GM23338 (cell line): ENCODE measurements around the gene CMTM5. TPM values are rescaled to one million over a fixed set of nuclear protein-coding genes. Genes with fewer than 3 reads are reported as not detected.
A peak's percentile ranks its signal among the peaks of the same experiment; 100 is the strongest.

Source experiments
- ATAC-seq: fragments of 200-7000 bp; cut with Tn5 transposase; 3 replicates; pipeline ENCODE4 v1.9.1; 2020
- DNase-seq: peaks from one replicate; pipeline ENCODE4 v3.0.0-alpha.2; 2015; ENCODE audit warnings: low spot score
- H2AFZ ChIP-seq: fragments of 200-600 bp; sonication (generic); 2 replicates; pipeline ENCODE4 v1.8.0; 2016; ENCODE audit warnings: antibody characterized with exemption, mild to moderate bottlenecking, moderate library complexity
- H3F3A ChIP-seq: fragments of 200-600 bp; sonication (generic); replicated peaks from 2 replicates; pipeline ENCODE4 v1.8.0; 2017; ENCODE audit warnings: antibody characterized with exemption, mixed run types, low read depth
- H3K27ac ChIP-seq: fragments of 200-600 bp; sonication (generic); 2 replicates; pipeline ENCODE4 v1.6.1; 2016; ENCODE audit warnings: low read depth
- H3K27me3 ChIP-seq: fragments of 200-600 bp; sonication (generic); 2 replicates; pipeline ENCODE4 v1.8.0; 2016; ENCODE audit warnings: mild to moderate bottlenecking, mixed run types, moderate library complexity; ENCODE audit not compliant: insufficient read depth
- H3K36me3 ChIP-seq: fragments of 200-600 bp; sonication (generic); 2 replicates; pipeline ENCODE4 v1.8.0; 2016; ENCODE audit warnings: mild to moderate bottlenecking; ENCODE audit not compliant: insufficient read depth
- H3K4me1 ChIP-seq: fragments of 200-600 bp; sonication (generic); 2 replicates; pipeline ENCODE4 v1.8.0; 2016; ENCODE audit warnings: mild to moderate bottlenecking, moderate library complexity; ENCODE audit not compliant: insufficient read depth
- H3K4me2 ChIP-seq: fragments of 200-600 bp; sonication (generic); 2 replicates; pipeline ENCODE4 v1.7.1; 2017; ENCODE audit warnings: mixed run types
- H3K4me3 ChIP-seq: fragments of 200-600 bp; sonication (generic); 2 replicates; pipeline ENCODE4 v1.6.1; 2016; ENCODE audit warnings: mixed run types
- H3K79me2 ChIP-seq: fragments of 200-600 bp; sonication (generic); replicated peaks from 2 replicates; pipeline ENCODE4 v1.8.0; 2017; ENCODE audit warnings: mild to moderate bottlenecking; ENCODE audit not compliant: insufficient read depth
- H3K9me2 ChIP-seq: fragments of 200-600 bp; sonication (generic); 2 replicates; pipeline ENCODE4 v1.8.0; 2017; ENCODE audit not compliant: insufficient read depth
- H4K20me1 ChIP-seq: fragments of 200-600 bp; sonication (generic); replicated peaks from 2 replicates; pipeline ENCODE4 v1.8.0; 2017; ENCODE audit warnings: mild to moderate bottlenecking; ENCODE audit not compliant: insufficient read depth
- H3K27ac Mint-ChIP-seq: 2 replicates; pipeline ENCODE4 v1.8.0; 2020; ENCODE audit warnings: inconsistent platforms, mild to moderate bottlenecking, moderate library complexity, mixed read lengths
- H3K27me3 Mint-ChIP-seq: 3 replicates; pipeline ENCODE4 v1.8.0; 2022; ENCODE audit warnings: low read depth, mild to moderate bottlenecking, moderate library complexity, mixed read lengths, inconsistent platforms; ENCODE audit not compliant: insufficient read depth, poor library complexity
- H3K36me3 Mint-ChIP-seq: 3 replicates; pipeline ENCODE4 v1.8.0; 2021; ENCODE audit warnings: low read depth, mild to moderate bottlenecking, inconsistent platforms, moderate library complexity, mixed read lengths
- H3K4me1 Mint-ChIP-seq: 3 replicates; pipeline ENCODE4 v1.8.0; 2020; ENCODE audit warnings: mild to moderate bottlenecking, inconsistent platforms, mixed read lengths
- H3K4me3 Mint-ChIP-seq: 3 replicates; pipeline ENCODE4 v1.8.0; 2021; ENCODE audit warnings: moderate library complexity, mild to moderate bottlenecking, inconsistent platforms, mixed read lengths
- H3K9me3 Mint-ChIP-seq: 3 replicates; pipeline ENCODE4 v1.8.0; 2020; ENCODE audit warnings: moderate library complexity, mild to moderate bottlenecking, inconsistent platforms, mixed read lengths
- EZH2 ChIP-seq: fragments of 200-600 bp; sonication (generic); IDR thresholded peaks from one replicate; pipeline ENCODE4 v1.8.0; 2017; ENCODE audit warnings: antibody characterized with exemption, mild to moderate bottlenecking, low read depth; ENCODE audit not compliant: unreplicated experiment
- EZH2phosphoT487 ChIP-seq: fragments of 200-600 bp; sonication (generic); IDR thresholded peaks from one replicate; pipeline ENCODE4 v1.8.1; 2018; ENCODE audit warnings: antibody characterized with exemption; ENCODE audit not compliant: unreplicated experiment
- JUNB ChIP-seq: IDR thresholded peaks from one replicate; pipeline ENCODE4 v1.6.1; 2016; ENCODE audit warnings: antibody characterized with exemption; ENCODE audit not compliant: unreplicated experiment
- NANOG ChIP-seq: IDR thresholded peaks from 2 replicates; pipeline ENCODE4 v1.6.1; 2016; ENCODE audit warnings: antibody characterized with exemption, borderline replicate concordance
- POLR2AphosphoS5 ChIP-seq: IDR thresholded peaks from 2 replicates; pipeline ENCODE4 v1.6.1; 2016; ENCODE audit warnings: antibody characterized with exemption, low read depth
- REST ChIP-seq: IDR thresholded peaks from one replicate; pipeline ENCODE4 v1.6.1; 2018; ENCODE audit warnings: antibody characterized with exemption; ENCODE audit not compliant: unreplicated experiment
- STAT1 ChIP-seq: IDR thresholded peaks from one replicate; pipeline ENCODE4 v1.6.1; 2016; ENCODE audit warnings: antibody characterized with exemption; ENCODE audit not compliant: unreplicated experiment
- ZNF114 ChIP-seq: fragments of 250-450 bp; sonication (Bioruptor Pico); IDR thresholded peaks from 2 replicates; pipeline ENCODE4 v1.5.0; 2020; ENCODE audit warnings: mild to moderate bottlenecking, moderate library complexity
- ZNF331 ChIP-seq: fragments of 250-450 bp; sonication (Bioruptor Pico); IDR thresholded peaks from 2 replicates; pipeline ENCODE4 v1.5.0; 2020; ENCODE audit warnings: low read depth, mild to moderate bottlenecking, moderate library complexity
- polyA plus RNA-seq: library from polyadenylated mRNA; unstranded; fragments of >200 nt; fragmentation: Nextera tagmentation; extraction: Ambion mirVana; gene quantifications from 2 replicates; pipeline ENCODE4 v1.2.1, GENCODE V29; 2016
- total RNA-seq: library from RNA; depleted of rRNA; stranded (reverse); fragments of >200 nt; shearing (Covaris generic); gene quantifications from 2 replicates; pipeline ENCODE4 v1.2.3, GENCODE V29; 2014
- TF ChIP-seq, protein P1 (sequence below), 2 experiments: fragments of 200-600 bp in 1 of 2; sonication (generic) in 1 of 2; conservative IDR thresholded peaks; 2 replicates each; pipeline versions ENCODE4 v1.5.1 to v1.6.1; 2016 to 2017; ENCODE audit warnings: antibody characterized with exemption in 2 of 2, low read depth in 2 of 2, mild to moderate bottlenecking in 2 of 2, moderate library complexity in 1 of 2
- TF ChIP-seq, protein P2 (sequence below): IDR thresholded peaks from 2 replicates; pipeline ENCODE4 v1.6.1; 2016; ENCODE audit warnings: antibody characterized with exemption

CMTM5 gene
- total and polyA plus RNA-seq, 2 experiments from 2014 or later: 0.24 TPM; not detected in 1

- TF ChIP-seq, protein P1, sequence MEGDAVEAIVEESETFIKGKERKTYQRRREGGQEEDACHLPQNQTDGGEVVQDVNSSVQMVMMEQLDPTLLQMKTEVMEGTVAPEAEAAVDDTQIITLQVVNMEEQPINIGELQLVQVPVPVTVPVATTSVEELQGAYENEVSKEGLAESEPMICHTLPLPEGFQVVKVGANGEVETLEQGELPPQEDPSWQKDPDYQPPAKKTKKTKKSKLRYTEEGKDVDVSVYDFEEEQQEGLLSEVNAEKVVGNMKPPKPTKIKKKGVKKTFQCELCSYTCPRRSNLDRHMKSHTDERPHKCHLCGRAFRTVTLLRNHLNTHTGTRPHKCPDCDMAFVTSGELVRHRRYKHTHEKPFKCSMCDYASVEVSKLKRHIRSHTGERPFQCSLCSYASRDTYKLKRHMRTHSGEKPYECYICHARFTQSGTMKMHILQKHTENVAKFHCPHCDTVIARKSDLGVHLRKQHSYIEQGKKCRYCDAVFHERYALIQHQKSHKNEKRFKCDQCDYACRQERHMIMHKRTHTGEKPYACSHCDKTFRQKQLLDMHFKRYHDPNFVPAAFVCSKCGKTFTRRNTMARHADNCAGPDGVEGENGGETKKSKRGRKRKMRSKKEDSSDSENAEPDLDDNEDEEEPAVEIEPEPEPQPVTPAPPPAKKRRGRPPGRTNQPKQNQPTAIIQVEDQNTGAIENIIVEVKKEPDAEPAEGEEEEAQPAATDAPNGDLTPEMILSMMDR (conservative IDR thresholded peaks at IDR 0.05; ENCODE audit: low read depth in 2 of 2): no peak
- TF ChIP-seq EZH2 (no peak), ZNF331 (CRISPR knock-in tag) (no peak), EZH2phosphoT487 (no peak), STAT1 (no peak), ZNF114 (CRISPR knock-in tag) (no peak), REST (no peak), POLR2AphosphoS5 (no peak), JUNB (no peak), NANOG (no peak)
- TF ChIP-seq, protein P2, sequence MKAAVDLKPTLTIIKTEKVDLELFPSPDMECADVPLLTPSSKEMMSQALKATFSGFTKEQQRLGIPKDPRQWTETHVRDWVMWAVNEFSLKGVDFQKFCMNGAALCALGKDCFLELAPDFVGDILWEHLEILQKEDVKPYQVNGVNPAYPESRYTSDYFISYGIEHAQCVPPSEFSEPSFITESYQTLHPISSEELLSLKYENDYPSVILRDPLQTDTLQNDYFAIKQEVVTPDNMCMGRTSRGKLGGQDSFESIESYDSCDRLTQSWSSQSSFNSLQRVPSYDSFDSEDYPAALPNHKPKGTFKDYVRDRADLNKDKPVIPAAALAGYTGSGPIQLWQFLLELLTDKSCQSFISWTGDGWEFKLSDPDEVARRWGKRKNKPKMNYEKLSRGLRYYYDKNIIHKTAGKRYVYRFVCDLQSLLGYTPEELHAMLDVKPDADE: no peak
Observed at GRCh38 chr14:23359722-23360447, 17.0 kb upstream of the CMTM5 start (continued).

DNA sequence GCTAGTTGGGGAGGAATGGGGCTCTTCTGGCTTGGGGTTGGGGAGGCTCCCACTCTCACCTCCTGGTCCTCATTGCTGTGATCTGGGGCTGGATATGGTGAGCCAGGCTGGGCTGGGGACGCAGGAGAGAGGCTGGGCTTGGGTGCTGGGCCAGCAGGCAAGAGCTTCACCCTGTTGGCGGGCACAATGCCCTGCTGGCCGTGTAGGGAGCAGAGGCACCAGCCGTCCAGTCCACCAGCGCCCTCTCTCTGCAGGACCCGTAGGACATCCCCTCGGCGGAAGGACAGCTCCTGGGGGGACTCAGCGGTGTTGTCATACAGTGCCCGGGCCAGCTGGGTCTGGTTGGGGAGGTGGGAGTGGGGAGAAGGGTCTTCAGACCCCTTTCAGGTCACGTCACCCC lies 16.4 kb upstream of the CMTM5 start:
- no peak overlapping the region for H3K4me3 ChIP-seq
- ATAC-seq (peak; percentile 25), DNase-seq (peak; percentile 74)
- H3K9me2 ChIP-seq: no peaks in the 10 kb centered on the region
- H3K4me2 ChIP-seq: no peak overlapping the region
- H3F3A ChIP-seq: peaks cover 9% of the 10 kb centered on the region; the same call in 1 of the 2 replicates
- H3K27me3 ChIP-seq: peaks cover 20% of the 10 kb centered on the region
- Mint-ChIP-seq H3K36me3 (peaks cover 33% of the 10 kb centered on the region), H3K4me3 (no peak overlapping the region), H3K27me3 (peaks cover 21% of the 10 kb centered on the region), H3K9me3 (no peaks in the 10 kb centered on the region; the same call in 2 of the 3 replicates), H3K4me1 (peaks cover 33% of the 10 kb centered on the region), H3K27ac (no peak overlapping the region)
- H3K4me1 ChIP-seq: peaks cover 22% of the 10 kb centered on the region
- 0 out of 2 replicates have a peak overlapping the region, but pooled peaks have one; percentile 12 for H3K27ac ChIP-seq
- TF ChIP-seq, protein P1 (conservative IDR thresholded peaks at IDR 0.05; ENCODE audit: low read depth in 2 of 2): peak; percentile 42 to 78
- TF ChIP-seq POLR2AphosphoS5: no peak
- peaks cover 3% of the 10 kb centered on the region; the same call in 1 of the 2 replicates for H4K20me1 ChIP-seq
- peaks cover 6% of the 10 kb centered on the region; the same call in 1 of the 2 replicates for H3K79me2 ChIP-seq
- no peak overlapping the region for H2AFZ ChIP-seq
- no peaks in the 10 kb centered on the region for H3K36me3 ChIP-seq
